PFSK-1 (cell line): ENCODE measurements around the gene LATS1.

ENCODE experiments used
- POLR2AphosphoS5 ChIP-seq: IDR thresholded peaks from 2 replicates; pipeline ENCODE4 v1.6.1; 2012; ENCODE audit warnings: low read depth, mild to moderate bottlenecking, control low read depth, low read length, moderate library complexity
- TAF1 ChIP-seq: IDR thresholded peaks from 2 replicates; pipeline ENCODE4 v1.6.1; 2012; ENCODE audit warnings: low read length, control low read depth, borderline replicate concordance; ENCODE audit not compliant: insufficient read depth
- TF ChIP-seq, protein P1 (sequence below), 2 experiments: IDR thresholded peaks; 2 replicates each; pipeline versions ENCODE4 v1.6.1 to v1.8.0; 2011 to 2012; ENCODE audit warnings: low read depth in 2 of 2, low read length in 2 of 2, control low read depth in 1 of 2, inconsistent platforms in 1 of 2, mild to moderate bottlenecking in 1 of 2, moderate library complexity in 1 of 2; ENCODE audit not compliant: insufficient read depth in 1 of 2

DNA sequence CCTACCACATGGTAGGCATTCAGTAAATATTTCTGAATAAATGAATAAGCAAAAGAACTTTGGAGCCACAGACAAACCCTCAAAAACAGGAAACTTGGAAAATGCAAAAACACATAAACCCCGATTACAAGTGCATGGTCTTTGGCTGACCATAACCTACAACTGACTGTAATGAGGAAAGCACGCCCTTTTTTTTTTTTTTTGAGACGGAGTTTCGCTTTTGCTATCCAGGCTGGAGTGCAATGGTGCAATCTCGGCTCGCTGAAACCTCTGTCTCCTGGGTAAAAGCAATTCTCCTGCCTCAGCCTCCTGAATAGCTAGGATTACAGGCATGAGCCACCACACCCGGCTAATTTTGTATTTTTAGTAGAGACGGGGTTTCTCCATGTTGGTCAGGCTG, 11.9 kb upstream of the LATS1 start:
- TF ChIP-seq TAF1 (no peak), POLR2AphosphoS5 (no peak)
- TF ChIP-seq, protein P1, sequence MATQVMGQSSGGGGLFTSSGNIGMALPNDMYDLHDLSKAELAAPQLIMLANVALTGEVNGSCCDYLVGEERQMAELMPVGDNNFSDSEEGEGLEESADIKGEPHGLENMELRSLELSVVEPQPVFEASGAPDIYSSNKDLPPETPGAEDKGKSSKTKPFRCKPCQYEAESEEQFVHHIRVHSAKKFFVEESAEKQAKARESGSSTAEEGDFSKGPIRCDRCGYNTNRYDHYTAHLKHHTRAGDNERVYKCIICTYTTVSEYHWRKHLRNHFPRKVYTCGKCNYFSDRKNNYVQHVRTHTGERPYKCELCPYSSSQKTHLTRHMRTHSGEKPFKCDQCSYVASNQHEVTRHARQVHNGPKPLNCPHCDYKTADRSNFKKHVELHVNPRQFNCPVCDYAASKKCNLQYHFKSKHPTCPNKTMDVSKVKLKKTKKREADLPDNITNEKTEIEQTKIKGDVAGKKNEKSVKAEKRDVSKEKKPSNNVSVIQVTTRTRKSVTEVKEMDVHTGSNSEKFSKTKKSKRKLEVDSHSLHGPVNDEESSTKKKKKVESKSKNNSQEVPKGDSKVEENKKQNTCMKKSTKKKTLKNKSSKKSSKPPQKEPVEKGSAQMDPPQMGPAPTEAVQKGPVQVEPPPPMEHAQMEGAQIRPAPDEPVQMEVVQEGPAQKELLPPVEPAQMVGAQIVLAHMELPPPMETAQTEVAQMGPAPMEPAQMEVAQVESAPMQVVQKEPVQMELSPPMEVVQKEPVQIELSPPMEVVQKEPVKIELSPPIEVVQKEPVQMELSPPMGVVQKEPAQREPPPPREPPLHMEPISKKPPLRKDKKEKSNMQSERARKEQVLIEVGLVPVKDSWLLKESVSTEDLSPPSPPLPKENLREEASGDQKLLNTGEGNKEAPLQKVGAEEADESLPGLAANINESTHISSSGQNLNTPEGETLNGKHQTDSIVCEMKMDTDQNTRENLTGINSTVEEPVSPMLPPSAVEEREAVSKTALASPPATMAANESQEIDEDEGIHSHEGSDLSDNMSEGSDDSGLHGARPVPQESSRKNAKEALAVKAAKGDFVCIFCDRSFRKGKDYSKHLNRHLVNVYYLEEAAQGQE (IDR thresholded peaks at IDR 0.05; ENCODE audit: insufficient read depth in 1 of 2, low read depth in 2 of 2, low read length in 2 of 2) = no peak
